Measurements from ENCODE around the gene FUT8.
A peak's percentile ranks its signal among the peaks of the same experiment; 100 is the strongest.
"Not testable (repeated sequence)": the region's sequence is repeated elsewhere in the genome, so short reads cannot be mapped to it uniquely, and the experiment has no call there.

Gene FUT8

DNA sequence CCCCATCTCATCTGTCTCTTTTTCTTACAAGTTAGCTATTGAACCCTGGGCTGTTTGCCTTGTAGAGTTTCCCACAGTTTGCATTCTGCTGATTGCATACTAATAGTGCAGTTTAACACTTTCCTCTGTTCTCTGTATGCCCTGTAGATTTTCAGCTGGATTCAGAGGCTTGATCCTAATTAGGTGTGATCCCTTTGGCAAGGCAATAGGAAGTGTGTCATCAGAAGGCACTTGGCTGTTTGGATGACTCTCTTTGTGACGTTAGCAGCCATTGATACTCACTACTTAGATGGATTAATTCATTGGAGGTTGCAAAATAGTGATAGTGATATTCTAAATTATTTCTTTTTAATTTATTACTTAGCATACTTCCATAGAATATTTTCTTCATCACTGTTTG is 33.6 kb downstream of the FUT8 start:
- no peaks in the 10 kb centered on the region for H3K27me3 Mint-ChIP-seq (ENCODE audit: low read depth)
- H3K9me3 Mint-ChIP-seq, result peaks cover 25% of the 10 kb centered on the region
- no peak for DNase-seq (ENCODE audit: low spot score)
- peaks cover 67% of the 10 kb centered on the region for H3K36me3 Mint-ChIP-seq (ENCODE audit: low read depth)
- H3K27ac Mint-ChIP-seq, result no peak overlapping the region
- peaks cover 18% of the 10 kb centered on the region for H3K4me1 Mint-ChIP-seq (ENCODE audit: low read depth)
- no peak overlapping the region for H3K4me3 Mint-ChIP-seq

GRCh38 chr14:65449647-65450046 is 37.1 kb downstream of the FUT8 start:
- H3K27me3 Mint-ChIP-seq (ENCODE audit: low read depth), result no peaks in the 10 kb centered on the region
- no peak overlapping the region for H3K27ac Mint-ChIP-seq
- no peak for DNase-seq (ENCODE audit: low spot score)
- no peak overlapping the region for H3K4me3 Mint-ChIP-seq
- peaks cover 75% of the 10 kb centered on the region for H3K36me3 Mint-ChIP-seq (ENCODE audit: low read depth)
- peaks cover 35% of the 10 kb centered on the region for H3K9me3 Mint-ChIP-seq
- peaks cover 12% of the 10 kb centered on the region for H3K4me1 Mint-ChIP-seq (ENCODE audit: low read depth)

DNA sequence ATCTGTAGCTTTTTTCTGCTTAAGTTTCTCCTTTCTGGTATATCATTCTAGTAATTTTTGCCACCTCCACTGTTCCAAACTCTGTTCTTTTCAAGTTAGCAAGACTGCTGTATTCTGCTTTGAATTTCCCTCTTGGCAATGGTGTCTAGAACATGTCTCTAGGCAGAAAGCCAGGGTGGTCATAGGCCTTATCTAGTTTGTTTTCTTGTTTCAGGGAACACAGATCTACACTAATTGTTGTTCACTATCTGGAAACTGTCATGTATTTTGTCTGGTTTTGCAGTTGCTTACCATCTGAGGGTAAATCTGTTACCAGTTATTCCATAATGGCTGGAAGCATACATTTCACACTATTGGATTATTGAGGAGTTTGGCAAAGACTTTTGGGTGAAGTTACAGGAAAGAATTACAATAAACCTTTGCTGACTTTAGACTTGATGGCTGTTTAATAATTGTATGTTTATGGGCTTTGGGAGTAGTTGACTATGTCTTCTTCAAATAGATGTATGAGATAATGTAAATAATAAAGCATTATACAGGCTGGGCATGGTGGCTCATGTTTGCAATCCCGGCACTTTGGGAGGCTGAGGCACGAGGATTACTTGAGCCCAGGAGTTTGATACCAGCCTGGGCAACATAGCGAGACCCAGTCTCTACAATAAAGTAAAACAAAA is 41.4 kb downstream of the FUT8 start:
- Mint-ChIP-seq H3K4me1 (ENCODE audit: low read depth) (peaks cover 4% of the 10 kb centered on the region), H3K36me3 (ENCODE audit: low read depth) (peaks cover 81% of the 10 kb centered on the region), H3K27ac (no peak overlapping the region), H3K4me3 (no peak overlapping the region), H3K27me3 (ENCODE audit: low read depth) (no peaks in the 10 kb centered on the region), H3K9me3 (peaks cover 40% of the 10 kb centered on the region)
- DNase-seq (ENCODE audit: low spot score), result no peak

DNA sequence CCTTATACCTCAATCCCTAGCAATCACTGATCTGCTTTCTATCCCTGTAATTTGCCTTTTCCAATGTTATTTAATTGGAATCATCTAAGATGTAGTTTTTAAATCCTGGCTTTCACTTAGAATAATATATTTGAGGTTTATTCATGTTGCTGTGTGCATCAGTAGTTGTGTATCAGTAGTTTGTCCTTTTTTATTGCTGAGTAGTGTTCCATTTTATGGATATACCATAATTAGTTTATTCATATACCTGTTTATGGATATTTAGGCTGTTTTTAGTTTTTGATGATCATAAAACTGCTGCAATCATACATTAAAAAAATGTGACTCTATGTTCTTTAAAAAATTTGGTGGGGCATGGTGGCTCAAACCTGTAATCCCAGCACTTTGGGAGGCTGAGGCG is 43.7 kb downstream of the FUT8 start:
- peaks cover 31% of the 10 kb centered on the region for H3K9me3 Mint-ChIP-seq
- peaks cover 17% of the 10 kb centered on the region for H3K4me1 Mint-ChIP-seq (ENCODE audit: low read depth)
- H3K4me3 Mint-ChIP-seq, result no peak overlapping the region
- H3K27ac Mint-ChIP-seq, result no peak overlapping the region
- H3K27me3 Mint-ChIP-seq (ENCODE audit: low read depth), result no peaks in the 10 kb centered on the region
- DNase-seq (ENCODE audit: low spot score), result no peak
- H3K36me3 Mint-ChIP-seq (ENCODE audit: low read depth), result peaks cover 82% of the 10 kb centered on the region

DNA sequence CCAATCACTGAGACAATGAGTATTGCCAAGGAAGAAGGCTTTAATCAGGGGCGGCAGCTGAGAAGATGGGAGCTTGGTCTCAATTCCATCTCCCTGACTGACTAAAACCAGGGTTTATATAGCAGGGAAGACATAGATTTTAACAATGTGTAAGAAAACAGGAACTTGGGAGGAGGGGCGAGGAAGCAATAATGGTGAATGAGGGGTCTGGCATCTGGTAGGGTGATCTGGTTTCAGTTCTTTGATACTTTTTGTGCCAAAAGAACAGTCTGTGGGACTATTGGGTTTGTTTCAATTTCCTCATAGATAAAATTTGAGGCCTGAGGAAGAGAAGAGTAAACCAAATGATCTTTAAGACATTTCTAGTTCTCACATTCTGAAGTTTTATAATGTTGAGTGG is 49.2 kb downstream of the FUT8 start:
- peaks cover 4% of the 10 kb centered on the region for H3K9me3 Mint-ChIP-seq
- DNase-seq (ENCODE audit: low spot score), result no peak
- H3K4me3 Mint-ChIP-seq, result peak overlapping the region; percentile 27
- peaks cover 72% of the 10 kb centered on the region for H3K36me3 Mint-ChIP-seq (ENCODE audit: low read depth)
- peaks cover 37% of the 10 kb centered on the region for H3K4me1 Mint-ChIP-seq (ENCODE audit: low read depth)
- no peaks in the 10 kb centered on the region for H3K27me3 Mint-ChIP-seq (ENCODE audit: low read depth)
- H3K27ac Mint-ChIP-seq, result peak overlapping the region; percentile 33

DNA sequence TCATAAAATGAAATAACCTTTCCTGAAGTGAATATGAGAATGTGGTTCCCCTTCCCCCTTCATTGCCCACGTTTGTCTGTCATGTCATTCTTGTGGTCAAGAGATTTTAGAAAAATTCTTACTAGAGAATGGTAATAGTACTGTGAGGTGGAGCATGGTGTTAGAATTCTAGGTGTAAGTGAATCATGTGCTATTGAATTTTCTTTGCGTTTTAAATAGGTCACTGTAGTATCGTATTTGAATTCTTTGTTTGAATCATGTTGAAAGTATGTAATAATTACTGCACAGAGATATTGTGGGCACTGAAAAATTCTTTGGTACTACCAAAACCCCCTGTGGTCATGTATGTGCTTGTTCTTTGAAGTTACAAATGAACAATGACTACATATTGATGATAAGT is 49.9 kb downstream of the FUT8 start:
- peaks cover 69% of the 10 kb centered on the region for H3K36me3 Mint-ChIP-seq (ENCODE audit: low read depth)
- H3K4me1 Mint-ChIP-seq (ENCODE audit: low read depth), result peaks cover 39% of the 10 kb centered on the region
- DNase-seq (ENCODE audit: low spot score), result peak; percentile 44
- H3K27ac Mint-ChIP-seq, result peak overlapping the region; percentile 62
- H3K9me3 Mint-ChIP-seq, result peaks cover under 1% of the 10 kb centered on the region
- no peak overlapping the region for H3K4me3 Mint-ChIP-seq
- no peaks in the 10 kb centered on the region for H3K27me3 Mint-ChIP-seq (ENCODE audit: low read depth)

DNA sequence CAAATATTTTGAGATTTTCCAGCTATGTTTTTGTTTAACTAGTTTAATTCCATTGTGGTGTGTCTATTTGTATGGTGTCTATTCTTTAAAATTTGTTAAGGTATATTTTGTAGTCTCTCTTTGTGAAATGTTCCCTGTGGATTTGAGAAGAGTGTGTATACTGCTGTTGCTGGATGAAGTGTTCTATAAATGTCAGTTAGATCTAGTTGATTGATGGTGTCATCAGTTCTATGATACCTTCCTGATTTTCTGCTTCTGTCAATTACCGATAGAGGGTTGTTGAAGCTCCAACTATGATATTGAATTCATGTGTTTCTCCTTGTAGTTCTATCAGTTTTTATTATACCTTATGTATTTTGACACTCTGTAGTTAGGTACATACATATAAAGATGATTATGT is 53.1 kb downstream of the FUT8 start:
- peaks cover 61% of the 10 kb centered on the region for H3K36me3 Mint-ChIP-seq (ENCODE audit: low read depth)

DNA sequence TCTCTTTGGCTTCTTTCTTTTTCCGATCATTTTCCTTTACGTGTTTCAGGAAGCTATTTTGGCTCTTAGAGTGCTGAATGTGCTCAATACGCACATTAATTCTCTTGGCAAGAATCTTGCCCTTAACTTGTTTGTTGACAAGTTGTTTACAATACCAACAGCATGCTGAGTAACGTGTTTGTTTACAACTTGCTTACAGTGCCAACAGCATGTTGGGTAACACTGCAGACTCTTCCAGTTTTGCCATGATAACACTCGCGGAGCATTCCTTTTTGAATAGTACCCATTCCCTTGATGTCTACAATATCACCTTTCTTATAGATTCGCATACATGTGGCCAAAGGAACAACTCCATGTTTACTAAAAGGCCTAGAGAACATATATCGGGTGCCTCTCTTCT is 55.4 kb downstream of the FUT8 start:
- H3K9me3 Mint-ChIP-seq; H3K27me3 Mint-ChIP-seq (ENCODE audit: low read depth); H3K4me3 Mint-ChIP-seq; DNase-seq (ENCODE audit: low spot score); H3K27ac Mint-ChIP-seq: not testable (repeated sequence)
- Mint-ChIP-seq H3K4me1 (ENCODE audit: low read depth) (peaks cover 32% of the 10 kb centered on the region), H3K36me3 (ENCODE audit: low read depth) (peaks cover 48% of the 10 kb centered on the region)

More for the DNA sequence above, 53.1 kb downstream of the FUT8 start:
- no peaks in the 10 kb centered on the region for H3K27me3 Mint-ChIP-seq (ENCODE audit: low read depth)
- H3K9me3 Mint-ChIP-seq, result no peaks in the 10 kb centered on the region
- peaks cover 44% of the 10 kb centered on the region for H3K4me1 Mint-ChIP-seq (ENCODE audit: low read depth)
- H3K27ac Mint-ChIP-seq, result no peak overlapping the region
- H3K4me3 Mint-ChIP-seq, result no peak overlapping the region
- DNase-seq (ENCODE audit: low spot score), result no peak

- H3K27ac Mint-ChIP-seq, result no peak overlapping the region
- H3K9me3 Mint-ChIP-seq, result no peaks in the 10 kb centered on the region
- H3K27me3 Mint-ChIP-seq (ENCODE audit: low read depth), result no peaks in the 10 kb centered on the region
- H3K36me3 Mint-ChIP-seq (ENCODE audit: low read depth), result peaks cover 42% of the 10 kb centered on the region
- peaks cover 36% of the 10 kb centered on the region for H3K4me1 Mint-ChIP-seq (ENCODE audit: low read depth)
- no peak for DNase-seq (ENCODE audit: low spot score)
- H3K4me3 Mint-ChIP-seq, result no peak overlapping the region
These were observed 57.4 kb downstream of the FUT8 start for GRCh38 chr14:65469903-65470302.

- no peak for DNase-seq (ENCODE audit: low spot score)
- no peak overlapping the region for H3K27ac Mint-ChIP-seq
- no peaks in the 10 kb centered on the region for H3K27me3 Mint-ChIP-seq (ENCODE audit: low read depth)
- H3K4me1 Mint-ChIP-seq (ENCODE audit: low read depth), result peaks cover 38% of the 10 kb centered on the region
- no peak overlapping the region for H3K4me3 Mint-ChIP-seq
- H3K9me3 Mint-ChIP-seq, result no peaks in the 10 kb centered on the region
- peaks cover 41% of the 10 kb centered on the region for H3K36me3 Mint-ChIP-seq (ENCODE audit: low read depth)
These were observed 57.9 kb downstream of the FUT8 start for GRCh38 chr14:65470404-65470880.

- Mint-ChIP-seq H3K9me3 (no peaks in the 10 kb centered on the region), H3K4me3 (no peak overlapping the region), H3K36me3 (ENCODE audit: low read depth) (peaks cover 34% of the 10 kb centered on the region), H3K27ac (no peak overlapping the region), H3K4me1 (ENCODE audit: low read depth) (peaks cover 41% of the 10 kb centered on the region), H3K27me3 (ENCODE audit: low read depth) (no peaks in the 10 kb centered on the region)
- DNase-seq (ENCODE audit: low spot score), result no peak
These were observed 58.7 kb downstream of the FUT8 start for GRCh38 chr14:65471038-65471878.

GRCh38 chr14:65472189-65472588 is 59.7 kb downstream of the FUT8 start:
- DNase-seq (ENCODE audit: low spot score), result no peak
- no peak overlapping the region for H3K4me3 Mint-ChIP-seq
- H3K9me3 Mint-ChIP-seq, result no peaks in the 10 kb centered on the region
- H3K4me1 Mint-ChIP-seq (ENCODE audit: low read depth), result peaks cover 40% of the 10 kb centered on the region
- no peak overlapping the region for H3K27ac Mint-ChIP-seq
- peaks cover 29% of the 10 kb centered on the region for H3K36me3 Mint-ChIP-seq (ENCODE audit: low read depth)
- no peaks in the 10 kb centered on the region for H3K27me3 Mint-ChIP-seq (ENCODE audit: low read depth)

GRCh38 chr14:65476273-65476941 is 63.9 kb downstream of the FUT8 start:
- Mint-ChIP-seq H3K27me3 (ENCODE audit: low read depth) (no peaks in the 10 kb centered on the region), H3K27ac (peak overlapping the region; percentile 14), H3K36me3 (ENCODE audit: low read depth) (peaks cover 34% of the 10 kb centered on the region), H3K9me3 (no peaks in the 10 kb centered on the region), H3K4me3 (no peak overlapping the region), H3K4me1 (ENCODE audit: low read depth) (peaks cover 55% of the 10 kb centered on the region)
- DNase-seq (ENCODE audit: low spot score), result peak; percentile 24

- H3K4me3 Mint-ChIP-seq, result no peak overlapping the region
- no peak overlapping the region for H3K27ac Mint-ChIP-seq
- no peak for DNase-seq (ENCODE audit: low spot score)
- no peaks in the 10 kb centered on the region for H3K27me3 Mint-ChIP-seq (ENCODE audit: low read depth)
- H3K9me3 Mint-ChIP-seq, result no peaks in the 10 kb centered on the region
- H3K36me3 Mint-ChIP-seq (ENCODE audit: low read depth), result peaks cover 36% of the 10 kb centered on the region
- H3K4me1 Mint-ChIP-seq (ENCODE audit: low read depth), result peaks cover 57% of the 10 kb centered on the region
These were observed 64.4 kb downstream of the FUT8 start for GRCh38 chr14:65476942-65477318.

Data from T-helper 2 cell treated with Interferon-gamma antibody and Interleukin-4, amounts not matched to agents 5 μg/mL and 100 μg/mL, for 36 hours (primary cell).